GM19193 (cell line): ENCODE results near the gene TMEM178A.

Experiments
- POLR2A ChIP-seq: IDR thresholded peaks from 4 replicates; pipeline ENCODE4 v1.6.1; 2011; ENCODE audit not compliant: insufficient read depth, insufficient read length; ENCODE audit errors: extremely low read depth

TMEM178A gene

GRCh38 chr2:39688181-39688580, 22.5 kb downstream of the TMEM178A start:
- no peak for TF ChIP-seq POLR2A

- no peak for TF ChIP-seq POLR2A
Observed at GRCh38 chr2:39689272-39689841, 23.6 kb downstream of the TMEM178A start.

- TF ChIP-seq POLR2A: no peak
Observed at GRCh38 chr2:39689876-39690275, 24.2 kb downstream of the TMEM178A start.

- no peak for TF ChIP-seq POLR2A
Observed at GRCh38 chr2:39693245-39693644, 27.5 kb downstream of the TMEM178A start.

- TF ChIP-seq POLR2A: no peak
Observed at GRCh38 chr2:39696101-39696553, 30.4 kb downstream of the TMEM178A start.

- no peak for TF ChIP-seq POLR2A
Observed at GRCh38 chr2:39696838-39697237, 31.1 kb downstream of the TMEM178A start.

GRCh38 chr2:39697454-39697853, 31.7 kb downstream of the TMEM178A start:
- no peak for TF ChIP-seq POLR2A

- TF ChIP-seq POLR2A: no peak
Observed at GRCh38 chr2:39701137-39701536, 35.4 kb downstream of the TMEM178A start.

GRCh38 chr2:39703181-39703872, 37.6 kb downstream of the TMEM178A start:
- TF ChIP-seq POLR2A: no peak

- TF ChIP-seq POLR2A: no peak
Observed at GRCh38 chr2:39704540-39704939, 38.8 kb downstream of the TMEM178A start.

- TF ChIP-seq POLR2A: no peak
Observed at GRCh38 chr2:39705638-39706037, 39.9 kb downstream of the TMEM178A start.

- TF ChIP-seq POLR2A: no peak
Observed at GRCh38 chr2:39706312-39706711, 40.6 kb downstream of the TMEM178A start.

- TF ChIP-seq POLR2A: no peak
Observed at GRCh38 chr2:39706945-39707344, 41.2 kb downstream of the TMEM178A start.

GRCh38 chr2:39708003-39708402, 42.3 kb downstream of the TMEM178A start:
- no peak for TF ChIP-seq POLR2A

GRCh38 chr2:39710807-39711206, 45.1 kb downstream of the TMEM178A start:
- TF ChIP-seq POLR2A: no peak

- TF ChIP-seq POLR2A: no peak
Observed at GRCh38 chr2:39712953-39713352, 47.2 kb downstream of the TMEM178A start.

GRCh38 chr2:39715095-39715494, 49.4 kb downstream of the TMEM178A start:
- TF ChIP-seq POLR2A: no peak

- TF ChIP-seq POLR2A: no peak
Observed at GRCh38 chr2:39715822-39716221, 50.1 kb downstream of the TMEM178A start.

- TF ChIP-seq POLR2A: no peak
Observed at GRCh38 chr2:39717067-39717466, 51.4 kb downstream of the TMEM178A start.
